ENCODE results near the gene NPW.
"Not testable (repeated sequence)": the region's sequence is repeated elsewhere in the genome, so short reads cannot be mapped to it uniquely, and the experiment has no call there.

The NPW gene

DNA sequence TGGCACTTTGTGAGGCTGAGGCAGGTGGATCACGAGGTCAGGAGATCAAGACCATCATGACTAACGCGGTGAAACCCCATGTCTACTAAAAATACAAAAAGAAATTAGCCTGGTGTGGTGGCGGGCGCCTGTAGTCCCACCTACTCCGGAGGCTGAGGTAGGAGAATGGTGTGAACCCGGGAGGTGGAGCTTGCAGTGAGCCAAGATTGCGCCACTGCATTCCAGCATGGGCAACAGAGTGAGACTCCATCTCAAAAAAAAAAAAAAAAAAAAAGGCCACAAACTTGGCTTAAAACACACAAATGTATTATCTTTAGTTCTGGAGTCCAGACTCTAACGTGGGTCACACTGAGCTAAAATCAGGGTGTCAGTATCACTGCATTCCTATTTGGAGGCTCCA lies 7.9 kb upstream of the NPW start:
- not testable (repeated sequence) for H3K27me3 ChIP-seq (ENCODE audit: insufficient read depth, low read length); H3K27ac ChIP-seq (ENCODE audit: low read depth, low read length); H2AFZ ChIP-seq (ENCODE audit: low read length, unreplicated experiment); H3K36me3 ChIP-seq (ENCODE audit: insufficient read depth, low read length); H3K4me3 ChIP-seq (ENCODE audit: low read depth, low read length)
- H3K4me1 ChIP-seq (ENCODE audit: control insufficient read depth, insufficient read depth, low read length, unreplicated experiment) = peaks cover 28% of the 10 kb centered on the region
- peaks cover 37% of the 10 kb centered on the region for H3K79me2 ChIP-seq (ENCODE audit: control insufficient read depth, insufficient read depth, low read length, unreplicated experiment)

DNA sequence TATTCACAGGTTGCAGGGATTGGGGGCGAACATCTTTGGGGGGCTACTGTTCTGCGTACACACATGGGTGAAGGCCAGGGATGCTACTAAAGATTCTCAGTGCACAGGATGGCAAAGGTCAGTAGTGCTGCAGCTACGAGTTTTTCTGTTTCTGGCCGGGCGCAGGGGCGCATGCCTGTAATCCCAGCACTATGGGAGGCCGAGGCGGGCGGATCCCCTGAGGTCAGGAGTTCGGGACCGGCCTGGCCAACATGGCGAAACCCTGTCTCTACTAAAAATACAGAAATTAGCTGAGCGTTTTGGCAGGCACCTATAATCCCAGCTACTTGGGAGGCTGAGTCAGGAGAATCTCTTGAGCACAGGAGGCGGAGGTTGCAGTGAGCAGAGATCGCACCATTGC lies 6.1 kb upstream of the NPW start:
- no peak overlapping the region for H3K4me3 ChIP-seq (ENCODE audit: low read depth, low read length)
- peaks cover 19% of the 10 kb centered on the region for H3K79me2 ChIP-seq (ENCODE audit: control insufficient read depth, insufficient read depth, low read length, unreplicated experiment)
- no peaks in the 10 kb centered on the region for H3K27me3 ChIP-seq (ENCODE audit: insufficient read depth, low read length)
- H3K36me3 ChIP-seq (ENCODE audit: insufficient read depth, low read length) = no peaks in the 10 kb centered on the region
- no peak overlapping the region for H2AFZ ChIP-seq (ENCODE audit: low read length, unreplicated experiment)
- H3K4me1 ChIP-seq (ENCODE audit: control insufficient read depth, insufficient read depth, low read length, unreplicated experiment) = peaks cover 13% of the 10 kb centered on the region
- no peak overlapping the region for H3K27ac ChIP-seq (ENCODE audit: low read depth, low read length)

DNA sequence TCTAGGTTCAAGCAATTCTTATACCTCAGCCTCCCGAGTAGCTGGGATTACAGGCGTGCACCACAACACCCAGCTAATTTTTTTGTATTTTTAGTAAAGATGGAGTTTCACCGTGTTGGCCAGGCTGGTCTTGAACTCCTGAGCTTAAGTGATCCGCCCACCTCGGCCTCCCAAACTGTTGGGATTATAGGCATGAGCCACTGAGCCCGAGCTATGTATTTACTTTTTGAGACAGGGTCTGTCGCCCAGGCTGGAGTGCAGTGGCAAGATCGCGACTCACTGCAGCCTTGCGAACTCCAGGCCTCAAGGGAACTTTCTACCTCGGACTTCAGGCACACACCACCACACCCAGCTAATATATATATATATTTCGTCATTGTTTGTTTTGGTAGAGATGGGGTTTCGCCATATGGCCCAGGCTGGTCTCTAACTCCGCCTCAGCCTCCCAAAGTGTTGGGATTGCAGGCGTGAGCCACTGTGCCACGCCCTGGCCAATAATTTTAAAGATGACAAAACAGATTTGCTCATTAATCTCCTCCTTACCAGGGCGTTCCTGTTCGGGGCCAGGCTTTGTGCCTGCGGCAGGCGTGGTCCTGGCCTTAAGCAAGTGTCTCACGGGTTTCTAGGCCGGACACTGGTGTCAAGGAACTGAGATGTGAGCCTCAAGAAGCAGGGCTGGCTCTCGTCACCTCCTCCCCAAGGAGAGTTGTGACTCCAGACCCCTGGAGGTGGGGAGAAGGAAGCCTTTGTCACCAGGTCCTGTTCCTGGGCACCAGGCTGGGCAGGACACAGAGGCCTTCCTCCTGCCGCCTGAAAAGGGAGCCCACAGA lies 4.3 kb upstream of the NPW start:
- H3K27ac ChIP-seq (ENCODE audit: low read depth, low read length) = peak overlapping the region; percentile 35; the same call in 1 of the 2 replicates
- peaks cover 11% of the 10 kb centered on the region; the same call in 1 of the 2 replicates for H3K27me3 ChIP-seq (ENCODE audit: insufficient read depth, low read length)
- peaks cover 6% of the 10 kb centered on the region for H3K79me2 ChIP-seq (ENCODE audit: control insufficient read depth, insufficient read depth, low read length, unreplicated experiment)
- peaks cover 13% of the 10 kb centered on the region for H3K4me1 ChIP-seq (ENCODE audit: control insufficient read depth, insufficient read depth, low read length, unreplicated experiment)
- H3K4me3 ChIP-seq (ENCODE audit: low read depth, low read length) = no peak overlapping the region
- H3K36me3 ChIP-seq (ENCODE audit: insufficient read depth, low read length) = no peaks in the 10 kb centered on the region
- no peak overlapping the region for H2AFZ ChIP-seq (ENCODE audit: low read length, unreplicated experiment)

DNA sequence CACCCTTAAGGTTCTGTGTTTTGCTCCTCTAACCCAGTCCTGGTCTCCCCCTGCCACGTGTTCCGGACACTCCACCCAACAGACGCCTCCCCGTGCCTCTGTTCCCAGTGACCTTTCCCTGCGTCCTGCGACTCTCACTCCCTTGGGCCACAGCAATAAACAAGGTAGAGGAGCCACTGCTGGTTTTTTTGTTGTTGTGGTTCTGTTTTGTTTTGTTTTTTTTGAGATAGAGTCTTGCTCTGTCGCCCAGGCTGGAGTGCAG lies 3.7 kb upstream of the NPW start:
- Histone ChIP-seq H3K36me3 (ENCODE audit: insufficient read depth, low read length) (no peaks in the 10 kb centered on the region), H3K27me3 (ENCODE audit: insufficient read depth, low read length) (peaks cover 15% of the 10 kb centered on the region), H3K4me3 (ENCODE audit: low read depth, low read length) (no peak overlapping the region), H3K79me2 (ENCODE audit: control insufficient read depth, insufficient read depth, low read length, unreplicated experiment) (peaks cover under 1% of the 10 kb centered on the region), H3K27ac (ENCODE audit: low read depth, low read length) (peak overlapping the region; percentile 35; the same call in 1 of the 2 replicates), H2AFZ (ENCODE audit: low read length, unreplicated experiment) (no peak overlapping the region), H3K4me1 (ENCODE audit: control insufficient read depth, insufficient read depth, low read length, unreplicated experiment) (peaks cover 9% of the 10 kb centered on the region)

DNA sequence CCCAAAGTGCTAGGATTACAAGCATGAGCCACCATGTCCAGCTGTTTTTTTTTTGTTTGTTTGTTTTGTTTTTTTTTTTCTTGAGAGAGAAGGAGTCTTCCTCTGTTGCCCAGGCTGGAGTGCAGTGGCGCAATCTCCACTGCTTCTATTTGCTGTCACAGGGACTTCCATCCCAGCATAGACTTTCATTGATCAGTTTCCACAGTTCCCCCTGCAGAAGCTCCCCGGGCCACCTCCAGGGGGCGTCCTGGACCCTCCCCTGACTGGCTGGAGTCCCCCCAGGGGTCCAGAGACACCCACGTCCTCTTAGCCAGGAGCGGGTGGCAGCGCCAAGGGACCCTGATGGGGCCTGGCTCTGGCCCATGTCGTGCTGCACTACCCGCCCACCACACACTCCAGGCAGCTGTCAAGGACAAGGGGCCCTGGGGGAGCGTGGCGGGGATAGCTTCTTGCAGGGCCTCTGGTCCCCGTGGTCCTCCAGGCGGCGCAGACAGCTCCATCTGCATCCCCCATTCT lies 3.1 kb upstream of the NPW start:
- no peaks in the 10 kb centered on the region for H3K36me3 ChIP-seq (ENCODE audit: insufficient read depth, low read length)
- no peak overlapping the region for H2AFZ ChIP-seq (ENCODE audit: low read length, unreplicated experiment)
- no peak overlapping the region for H3K4me3 ChIP-seq (ENCODE audit: low read depth, low read length)
- H3K27me3 ChIP-seq (ENCODE audit: insufficient read depth, low read length) = peaks cover 16% of the 10 kb centered on the region
- H3K79me2 ChIP-seq (ENCODE audit: control insufficient read depth, insufficient read depth, low read length, unreplicated experiment) = no peaks in the 10 kb centered on the region
- no peak overlapping the region for H3K27ac ChIP-seq (ENCODE audit: low read depth, low read length)
- peaks cover 9% of the 10 kb centered on the region for H3K4me1 ChIP-seq (ENCODE audit: control insufficient read depth, insufficient read depth, low read length, unreplicated experiment)

DNA sequence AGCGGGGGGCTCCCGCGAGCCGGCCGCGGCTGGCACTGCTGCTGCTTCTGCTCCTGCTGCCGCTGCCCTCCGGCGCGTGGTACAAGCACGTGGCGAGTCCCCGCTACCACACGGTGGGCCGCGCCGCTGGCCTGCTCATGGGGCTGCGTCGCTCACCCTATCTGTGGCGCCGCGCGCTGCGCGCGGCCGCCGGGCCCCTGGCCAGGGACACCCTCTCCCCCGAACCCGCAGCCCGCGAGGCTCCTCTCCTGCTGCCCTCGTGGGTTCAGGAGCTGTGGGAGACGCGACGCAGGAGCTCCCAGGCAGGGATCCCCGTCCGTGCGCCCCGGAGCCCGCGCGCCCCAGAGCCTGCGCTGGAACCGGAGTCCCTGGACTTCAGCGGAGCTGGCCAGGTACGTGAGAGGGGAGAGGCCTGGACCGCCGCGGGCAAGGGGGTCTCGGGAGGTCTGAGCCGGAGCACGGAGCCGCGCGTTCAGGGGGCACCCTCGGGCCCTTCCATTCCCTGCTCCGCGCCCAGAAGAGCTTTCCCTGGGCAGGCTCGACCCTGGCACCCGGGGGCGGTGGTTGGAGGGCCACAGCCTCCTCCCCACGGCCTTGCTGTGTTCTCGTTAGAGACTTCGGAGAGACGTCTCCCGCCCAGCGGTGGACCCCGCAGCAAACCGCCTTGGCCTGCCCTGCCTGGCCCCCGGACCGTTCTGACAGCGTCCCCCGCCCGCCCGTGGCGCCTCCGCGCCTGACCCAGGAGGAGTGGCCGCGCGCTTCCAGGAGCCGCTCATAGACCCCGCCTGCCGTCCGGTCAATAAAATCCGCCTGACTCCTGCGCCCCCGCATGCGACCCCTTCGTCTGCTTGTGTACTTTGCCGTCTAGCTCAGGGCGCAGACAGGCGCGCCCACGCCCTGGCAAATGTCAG lies 591 bp downstream of the NPW start:
- Histone ChIP-seq H3K4me1 (ENCODE audit: control insufficient read depth, insufficient read depth, low read length, unreplicated experiment) (peaks cover 8% of the 10 kb centered on the region), H3K27me3 (ENCODE audit: insufficient read depth, low read length) (peaks cover 16% of the 10 kb centered on the region), H3K36me3 (ENCODE audit: insufficient read depth, low read length) (no peaks in the 10 kb centered on the region), H3K27ac (ENCODE audit: low read depth, low read length) (no peak overlapping the region), H3K4me3 (ENCODE audit: low read depth, low read length) (peak overlapping the region; percentile 51), H2AFZ (ENCODE audit: low read length, unreplicated experiment) (peak overlapping the region; percentile 25), H3K79me2 (ENCODE audit: control insufficient read depth, insufficient read depth, low read length, unreplicated experiment) (no peaks in the 10 kb centered on the region)

DNA sequence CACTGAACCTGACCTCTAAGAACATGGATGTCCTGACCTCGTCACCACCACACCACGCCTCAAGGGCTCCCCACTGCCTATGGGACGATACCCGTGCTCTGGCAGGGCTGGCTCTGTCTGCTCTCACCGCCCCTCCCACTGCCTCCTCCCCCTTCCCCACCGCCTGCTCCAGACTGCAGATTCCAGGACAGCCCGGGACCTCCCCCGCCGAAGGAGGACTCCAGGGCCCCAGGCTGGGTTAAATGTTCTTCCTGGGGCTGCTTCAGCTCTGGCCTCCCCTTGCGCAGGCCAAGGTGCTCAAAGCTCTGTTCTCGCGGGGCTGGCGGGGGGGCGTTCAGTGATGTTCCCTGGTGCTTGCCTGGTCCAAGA lies 3.1 kb downstream of the NPW start:
- Histone ChIP-seq H3K27ac (ENCODE audit: low read depth, low read length) (no peak overlapping the region), H3K4me3 (ENCODE audit: low read depth, low read length) (peak overlapping the region; percentile 59), H3K79me2 (ENCODE audit: control insufficient read depth, insufficient read depth, low read length, unreplicated experiment) (no peaks in the 10 kb centered on the region), H3K36me3 (ENCODE audit: insufficient read depth, low read length) (no peaks in the 10 kb centered on the region), H3K4me1 (ENCODE audit: control insufficient read depth, insufficient read depth, low read length, unreplicated experiment) (peaks cover 4% of the 10 kb centered on the region), H2AFZ (ENCODE audit: low read length, unreplicated experiment) (peak overlapping the region; percentile 83), H3K27me3 (ENCODE audit: insufficient read depth, low read length) (peaks cover 16% of the 10 kb centered on the region)

DNA sequence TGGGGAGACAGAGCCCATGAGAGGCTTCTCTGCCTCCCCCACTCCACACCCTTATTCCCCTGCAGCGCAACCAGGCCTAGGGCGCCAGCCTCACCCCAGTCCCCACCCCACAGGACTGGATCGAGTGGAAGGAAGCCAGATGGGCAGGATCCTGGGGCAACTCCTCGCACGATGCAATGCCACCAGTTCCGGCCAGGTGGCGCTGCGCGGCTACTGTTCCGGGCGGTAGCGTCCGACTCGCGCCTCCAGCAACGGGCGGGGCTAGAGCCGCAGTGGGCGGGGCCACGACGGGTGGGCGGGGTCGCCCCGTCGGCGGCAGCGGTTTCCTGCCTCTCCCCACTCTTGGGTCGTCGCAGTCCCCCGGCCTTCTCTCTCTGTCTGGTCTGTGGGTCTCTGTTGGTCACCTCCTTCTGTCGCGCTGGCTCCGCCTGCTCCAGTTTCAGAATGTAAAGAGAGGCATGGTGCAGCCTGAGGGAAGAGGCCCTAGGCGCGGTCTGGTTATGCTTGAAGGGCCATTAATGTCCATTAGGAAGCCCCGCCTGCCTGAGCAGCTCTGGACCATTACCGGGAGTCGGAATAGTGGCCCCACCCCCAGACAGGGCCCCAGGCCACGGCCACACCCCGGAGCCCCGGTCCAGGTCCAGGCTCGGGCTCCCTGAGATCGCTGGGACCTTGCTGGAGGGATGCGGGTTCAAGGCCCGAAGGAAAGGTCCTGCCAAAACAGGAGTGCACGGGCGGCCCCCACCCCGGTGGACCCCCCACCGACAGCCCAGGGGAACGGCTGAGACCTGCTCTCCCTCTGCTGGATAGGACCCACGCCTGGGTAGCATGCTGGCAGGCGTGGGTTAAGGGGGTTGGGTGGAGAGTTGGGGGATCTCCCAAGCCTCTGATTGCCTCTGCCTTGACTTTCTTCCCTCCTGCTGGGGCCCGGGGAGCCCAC lies 3.8 kb downstream of the NPW start:
- H3K4me3 ChIP-seq (ENCODE audit: low read depth, low read length) = peak overlapping the region; percentile 73
- no peaks in the 10 kb centered on the region for H3K79me2 ChIP-seq (ENCODE audit: control insufficient read depth, insufficient read depth, low read length, unreplicated experiment)
- peaks cover 16% of the 10 kb centered on the region for H3K27me3 ChIP-seq (ENCODE audit: insufficient read depth, low read length)
- no peak overlapping the region for H3K27ac ChIP-seq (ENCODE audit: low read depth, low read length)
- H3K36me3 ChIP-seq (ENCODE audit: insufficient read depth, low read length) = no peaks in the 10 kb centered on the region
- H2AFZ ChIP-seq (ENCODE audit: low read length, unreplicated experiment) = peak overlapping the region; percentile 83
- H3K4me1 ChIP-seq (ENCODE audit: control insufficient read depth, insufficient read depth, low read length, unreplicated experiment) = peaks cover 4% of the 10 kb centered on the region

DNA sequence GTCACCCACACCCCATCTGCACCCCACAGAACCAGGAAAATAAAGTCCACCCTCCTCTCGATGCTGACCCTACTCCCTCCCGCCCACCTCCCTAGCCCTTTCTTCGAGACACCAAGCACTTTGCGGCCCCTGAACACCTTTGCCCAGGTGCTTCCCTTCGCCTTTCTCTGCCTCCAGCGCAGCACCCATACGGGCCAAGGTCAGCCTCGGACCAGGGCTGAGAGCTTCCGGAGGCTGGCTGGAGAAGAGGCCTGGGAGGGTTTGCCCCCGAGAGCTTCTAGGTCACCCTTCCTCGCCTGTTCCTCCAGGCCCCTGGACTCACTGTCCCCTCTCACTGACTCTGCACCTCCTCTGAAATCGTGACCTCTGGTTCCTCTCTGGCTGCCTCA lies 4.4 kb downstream of the NPW start:
- Histone ChIP-seq H3K4me3 (ENCODE audit: low read depth, low read length) (no peak overlapping the region), H3K4me1 (ENCODE audit: control insufficient read depth, insufficient read depth, low read length, unreplicated experiment) (peaks cover 4% of the 10 kb centered on the region), H3K27me3 (ENCODE audit: insufficient read depth, low read length) (peaks cover 16% of the 10 kb centered on the region), H3K36me3 (ENCODE audit: insufficient read depth, low read length) (no peaks in the 10 kb centered on the region), H3K79me2 (ENCODE audit: control insufficient read depth, insufficient read depth, low read length, unreplicated experiment) (no peaks in the 10 kb centered on the region), H3K27ac (ENCODE audit: low read depth, low read length) (no peak overlapping the region), H2AFZ (ENCODE audit: low read length, unreplicated experiment) (no peak overlapping the region)

DNA sequence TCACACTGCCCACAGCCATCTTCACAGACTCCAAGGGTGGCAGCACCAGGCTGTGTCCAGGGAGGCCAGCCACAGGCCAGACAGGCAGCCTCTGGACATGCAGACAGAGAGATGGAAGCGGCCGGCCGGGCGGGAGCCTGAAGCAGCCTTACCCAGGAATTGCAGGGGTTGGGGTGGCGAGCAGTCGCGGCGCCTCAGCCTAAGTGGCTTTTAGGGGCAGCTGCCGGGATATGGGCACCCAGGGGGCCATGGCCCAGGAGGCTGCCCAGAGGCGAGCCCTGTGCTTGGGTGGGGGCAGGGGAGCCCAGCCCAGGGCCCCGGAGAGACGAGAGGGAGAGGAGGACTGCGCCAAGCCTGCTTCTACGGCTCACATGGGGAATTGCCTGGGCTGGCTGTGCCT lies 5.7 kb downstream of the NPW start:
- no peaks in the 10 kb centered on the region for H3K79me2 ChIP-seq (ENCODE audit: control insufficient read depth, insufficient read depth, low read length, unreplicated experiment)
- no peaks in the 10 kb centered on the region for H3K36me3 ChIP-seq (ENCODE audit: insufficient read depth, low read length)
- peaks cover 4% of the 10 kb centered on the region for H3K4me1 ChIP-seq (ENCODE audit: control insufficient read depth, insufficient read depth, low read length, unreplicated experiment)
- H3K27me3 ChIP-seq (ENCODE audit: insufficient read depth, low read length) = peaks cover 6% of the 10 kb centered on the region
- H2AFZ ChIP-seq (ENCODE audit: low read length, unreplicated experiment) = no peak overlapping the region
- no peak overlapping the region for H3K27ac ChIP-seq (ENCODE audit: low read depth, low read length)
- H3K4me3 ChIP-seq (ENCODE audit: low read depth, low read length) = no peak overlapping the region
